ENCODE measurements around the gene GGT6. TPM values are rescaled to one million over a fixed set of nuclear protein-coding genes. Genes with fewer than 3 reads are reported as not detected.

The GGT6 gene
- total RNA-seq, 2 experiments from 2014 or later, result not detected

DNA sequence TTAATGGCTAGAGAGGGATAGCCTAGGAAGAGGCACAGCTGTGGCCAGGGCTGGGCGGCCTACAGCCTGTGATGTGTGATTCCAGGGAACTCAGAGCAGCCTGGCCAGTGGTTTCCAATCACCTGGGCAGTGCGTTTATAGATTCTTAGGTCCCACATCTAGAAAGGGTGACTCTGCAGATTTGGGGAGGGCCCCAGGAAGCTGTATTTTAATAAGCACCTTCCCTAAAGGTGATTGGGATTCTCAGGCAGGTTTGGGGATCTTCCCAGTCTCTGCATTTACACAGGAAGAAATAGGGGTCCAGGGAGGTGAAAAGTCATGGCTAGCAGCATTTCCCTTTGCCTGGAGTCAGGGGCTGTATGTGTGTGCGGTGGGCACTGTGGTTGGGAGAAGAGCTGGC is 52.2 kb downstream of the GGT6 start:
- H3K27ac Mint-ChIP-seq, result no peak overlapping the region
- no peak for ATAC-seq (ENCODE audit: poor library complexity)
- TF ChIP-seq, protein P1, sequence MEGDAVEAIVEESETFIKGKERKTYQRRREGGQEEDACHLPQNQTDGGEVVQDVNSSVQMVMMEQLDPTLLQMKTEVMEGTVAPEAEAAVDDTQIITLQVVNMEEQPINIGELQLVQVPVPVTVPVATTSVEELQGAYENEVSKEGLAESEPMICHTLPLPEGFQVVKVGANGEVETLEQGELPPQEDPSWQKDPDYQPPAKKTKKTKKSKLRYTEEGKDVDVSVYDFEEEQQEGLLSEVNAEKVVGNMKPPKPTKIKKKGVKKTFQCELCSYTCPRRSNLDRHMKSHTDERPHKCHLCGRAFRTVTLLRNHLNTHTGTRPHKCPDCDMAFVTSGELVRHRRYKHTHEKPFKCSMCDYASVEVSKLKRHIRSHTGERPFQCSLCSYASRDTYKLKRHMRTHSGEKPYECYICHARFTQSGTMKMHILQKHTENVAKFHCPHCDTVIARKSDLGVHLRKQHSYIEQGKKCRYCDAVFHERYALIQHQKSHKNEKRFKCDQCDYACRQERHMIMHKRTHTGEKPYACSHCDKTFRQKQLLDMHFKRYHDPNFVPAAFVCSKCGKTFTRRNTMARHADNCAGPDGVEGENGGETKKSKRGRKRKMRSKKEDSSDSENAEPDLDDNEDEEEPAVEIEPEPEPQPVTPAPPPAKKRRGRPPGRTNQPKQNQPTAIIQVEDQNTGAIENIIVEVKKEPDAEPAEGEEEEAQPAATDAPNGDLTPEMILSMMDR (IDR thresholded peaks at IDR 0.05), result no peak
- H3K4me1 Mint-ChIP-seq (ENCODE audit: low read depth), result peaks cover 33% of the 10 kb centered on the region
- DNase-seq, result no peak
- intact Hi-C loops (cut with DNase I, micrococcal nuclease), result no loop called here
- no peaks in the 10 kb centered on the region for H3K36me3 ChIP-seq (ENCODE audit: insufficient read depth, low read length)
- H3K4me3 ChIP-seq (ENCODE audit: low read length), result no peak overlapping the region
- H3K9me3 Mint-ChIP-seq, result no peaks in the 10 kb centered on the region
- ChIA-PET CTCF (no interaction called here), POLR2A (no interaction called here)
- H3K9me3 ChIP-seq (ENCODE audit: control insufficient read depth in 1 of 2, insufficient read depth in 1 of 2, low read length in 2 of 2), result no peaks in the 10 kb centered on the region
- H3K27ac ChIP-seq (ENCODE audit: low read depth in 1 of 2, low read length in 2 of 2), result no peak overlapping the region
- peaks cover 17% of the 10 kb centered on the region for H3K27me3 Mint-ChIP-seq
- peaks cover 30% of the 10 kb centered on the region for H3K4me1 ChIP-seq (ENCODE audit: insufficient read depth, low read length)
- H3K36me3 Mint-ChIP-seq (ENCODE audit: low read depth), result no peaks in the 10 kb centered on the region
- peaks cover 7 to 11% of the 10 kb centered on the region in 2 experiments for H3K27me3 ChIP-seq (ENCODE audit: control insufficient read depth in 1 of 2, insufficient read depth in 2 of 2, low read length in 2 of 2)
- H3K4me3 Mint-ChIP-seq, result no peak overlapping the region

DNA sequence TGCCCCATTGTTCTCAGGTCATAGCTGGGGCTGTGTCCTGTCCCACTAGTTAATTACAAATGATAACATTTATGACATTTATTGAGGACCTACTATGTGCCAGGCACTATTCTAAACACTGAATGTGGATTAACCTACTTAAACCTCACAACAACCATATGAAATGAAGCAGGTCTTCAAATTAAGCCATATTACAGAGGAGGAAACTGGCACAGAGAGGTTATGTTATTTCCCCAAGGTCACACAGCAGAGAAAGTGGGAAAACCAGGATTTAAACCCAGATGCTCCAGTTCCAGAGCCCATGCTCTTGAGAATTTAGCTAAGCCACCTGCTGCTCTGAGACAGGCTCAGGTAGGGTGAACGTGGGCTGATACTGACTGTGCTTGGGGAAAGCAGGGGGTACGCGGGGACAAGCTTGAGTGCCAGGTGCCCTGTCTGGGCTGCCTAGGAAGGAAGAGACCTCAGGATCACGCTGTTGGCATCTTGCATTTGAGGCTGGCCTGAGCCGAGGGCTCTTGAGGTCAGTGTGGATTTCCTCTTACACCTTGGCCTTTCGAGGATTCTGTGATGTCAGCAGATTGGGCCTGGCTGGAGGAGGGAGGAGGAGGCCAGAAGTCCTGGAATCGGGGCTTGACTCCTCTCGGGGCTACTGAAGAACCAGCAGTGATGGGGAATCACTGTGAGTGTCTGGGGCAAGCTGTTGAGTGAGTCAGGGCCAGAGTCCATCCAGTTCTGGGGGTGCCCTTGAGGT is 52.8 kb downstream of the GGT6 start:
- no peaks in the 10 kb centered on the region for H3K9me3 ChIP-seq (ENCODE audit: control insufficient read depth in 1 of 2, insufficient read depth in 1 of 2, low read length in 2 of 2)
- CTCF ChIA-PET, result no interaction called here

More for the DNA sequence above, 52.8 kb downstream of the GGT6 start:
- intact Hi-C loops (cut with DNase I, micrococcal nuclease), result no loop called here
- Mint-ChIP-seq H3K36me3 (ENCODE audit: low read depth) (no peaks in the 10 kb centered on the region), H3K4me1 (ENCODE audit: low read depth) (peaks cover 33% of the 10 kb centered on the region), H3K9me3 (no peaks in the 10 kb centered on the region), H3K27me3 (peaks cover 21% of the 10 kb centered on the region), H3K27ac (no peak overlapping the region), H3K4me3 (no peak overlapping the region)
- Histone ChIP-seq H3K36me3 (ENCODE audit: insufficient read depth, low read length) (no peaks in the 10 kb centered on the region), H3K27ac (ENCODE audit: low read depth in 1 of 2, low read length in 2 of 2) (no peak overlapping the region), H3K4me3 (ENCODE audit: low read length) (no peak overlapping the region), H3K4me1 (ENCODE audit: insufficient read depth, low read length) (peaks cover 30% of the 10 kb centered on the region), H3K27me3 (ENCODE audit: control insufficient read depth in 1 of 2, insufficient read depth in 2 of 2, low read length in 2 of 2) (peaks cover 12 to 18% of the 10 kb centered on the region in 2 experiments)
- ATAC-seq (ENCODE audit: poor library complexity) (no peak), DNase-seq (no peak)
- TF ChIP-seq, protein P1 (IDR thresholded peaks at IDR 0.05), result no peak
- POLR2A ChIA-PET, result no interaction called here

Other genes with a start within 250 kb of the GGT6 start
- gene UBE2G1, start 193.9 kb downstream of the GGT6 start, total RNA-seq, result 10 to 100 TPM; 58.5 to 58.8 TPM
- gene SPNS3, start 126.6 kb downstream of the GGT6 start, total RNA-seq, result 1 to 10 TPM; 2.3 to 2.5 TPM
- gene SPNS2, start 61.7 kb downstream of the GGT6 start, total RNA-seq, result under 1 TPM; 0.33 to 0.53 TPM
- 10 to 100 TPM; 58.0 to 58.2 TPM for gene MYBBP1A, start 5.2 kb downstream of the GGT6 start, total RNA-seq
- not detected for gene SMTNL2, start 24.0 kb upstream of the GGT6 start, total RNA-seq
- gene ALOX15, start 81.1 kb upstream of the GGT6 start, total RNA-seq, result under 1 TPM in 1 of 2 experiments, not detected in 1; 0.36 TPM
- 10 to 100 TPM; 34.1 to 37.2 TPM for gene PELP1, start 143.6 kb upstream of the GGT6 start, total RNA-seq
- 100 to 1,000 TPM; 210 to 220 TPM for gene ARRB2, start 150.1 kb upstream of the GGT6 start, total RNA-seq
- gene MED11, start 170.9 kb upstream of the GGT6 start, total RNA-seq, result 1 to 10 TPM; 2.3 to 3.0 TPM
- gene ZMYND15, start 179.3 kb upstream of the GGT6 start, total RNA-seq, result 1 to 10 TPM; 3.1 to 3.3 TPM
- 10 to 100 TPM; 24.8 to 25.8 TPM for gene CXCL16, start 179.4 kb upstream of the GGT6 start, total RNA-seq
- not detected for gene TM4SF5, start 211.3 kb upstream of the GGT6 start, total RNA-seq
- gene VMO1, start 225.8 kb upstream of the GGT6 start, total RNA-seq, result not detected
- not detected for gene GLTPD2, start 228.4 kb upstream of the GGT6 start, total RNA-seq
- 10 to 100 TPM; 44.3 to 52.7 TPM for gene PSMB6, start 235.6 kb upstream of the GGT6 start, total RNA-seq
- 10 to 100 TPM; 10.2 to 10.7 TPM for gene PLD2, start 246.6 kb upstream of the GGT6 start, total RNA-seq

All from CD4-positive, alpha-beta T cell (primary cell).